ENCODE measurements around the gene EP400.

EP400 gene

GRCh38 chr12:131912518-131913274 is 37.0 kb upstream of the EP400 start (continued):
- no peak for TF ChIP-seq ZBTB44 (tag by site-specific recombination; IDR thresholded peaks at IDR 0.05)
- TF ChIP-seq SCRT1 (tag by site-specific recombination; IDR thresholded peaks at IDR 0.05; ENCODE audit: borderline replicate concordance): no peak
- no peak for TF ChIP-seq HOXC10 (CRISPR knock-in tag; IDR thresholded peaks at IDR 0.05)
- no peak for TF ChIP-seq TCF7L2 (IDR thresholded peaks at IDR 0.05; ENCODE audit: borderline replicate concordance, low read depth, low read length)
- TF ChIP-seq ZNF121 (tag by site-specific recombination; IDR thresholded peaks at IDR 0.05): no peak
- TF ChIP-seq ZNF549 (tag by site-specific recombination; IDR thresholded peaks at IDR 0.05): no peak
- TF ChIP-seq ZSCAN18 (tag by site-specific recombination; IDR thresholded peaks at IDR 0.05): no peak
- TF ChIP-seq ZNF112 (tag by site-specific recombination; IDR thresholded peaks at IDR 0.05): no peak
- no peak for TF ChIP-seq KLF10 (tag by site-specific recombination; IDR thresholded peaks at IDR 0.05)
- TF ChIP-seq ZBTB21 (tag by site-specific recombination; IDR thresholded peaks at IDR 0.05): no peak
- 0 out of 2 replicates have a peak, but pooled peaks have one; percentile 56 for TF ChIP-seq ZNF473 (tag by site-specific recombination; IDR thresholded peaks at IDR 0.05)
- TF ChIP-seq BCL11A (tag by site-specific recombination; IDR thresholded peaks at IDR 0.05; ENCODE audit: low read depth): no peak
- no peak for TF ChIP-seq ZNF571 (tag by site-specific recombination; IDR thresholded peaks at IDR 0.05)
- no peak for TF ChIP-seq ZNF555 (tag by site-specific recombination; conservative IDR thresholded peaks at IDR 0.05)
- no peak for TF ChIP-seq REPIN1 (tag by site-specific recombination; IDR thresholded peaks at IDR 0.05; ENCODE audit: low read depth)
- no peak for TF ChIP-seq ZNF292 (tag by site-specific recombination; IDR thresholded peaks at IDR 0.05; ENCODE audit: borderline replicate concordance, low read depth)
- TF ChIP-seq ZFP37 (tag by site-specific recombination; IDR thresholded peaks at IDR 0.05): no peak
- TF ChIP-seq ZBTB20 (tag by site-specific recombination; IDR thresholded peaks at IDR 0.05): peak; percentile 70
- TF ChIP-seq ZNF175 (tag by site-specific recombination; IDR thresholded peaks at IDR 0.05): no peak
- no peak for TF ChIP-seq PBX3 (CRISPR knock-in tag; IDR thresholded peaks at IDR 0.05)
- TF ChIP-seq KLF8 (tag by site-specific recombination; IDR thresholded peaks at IDR 0.05): no peak
- 0 out of 2 replicates have a peak, but pooled peaks have one; percentile 53 for TF ChIP-seq SP7 (tag by site-specific recombination; IDR thresholded peaks at IDR 0.05)
- no peak for TF ChIP-seq GLI4 (tag by site-specific recombination; IDR thresholded peaks at IDR 0.05)
- TF ChIP-seq ZNF664 (tag by site-specific recombination; IDR thresholded peaks at IDR 0.05): no peak
- TF ChIP-seq ZNF548 (tag by site-specific recombination; IDR thresholded peaks at IDR 0.05): no peak
- no peak for TF ChIP-seq ZNF558 (tag by site-specific recombination; IDR thresholded peaks at IDR 0.05)
- no peak for TF ChIP-seq ZNF677 (tag by site-specific recombination; IDR thresholded peaks at IDR 0.05)
- TF ChIP-seq ATF2 (tag by site-specific recombination; IDR thresholded peaks at IDR 0.05; ENCODE audit: low read depth): no peak
- TF ChIP-seq ZFP69B (tag by site-specific recombination; IDR thresholded peaks at IDR 0.05): no peak
- TF ChIP-seq ZSCAN30 (tag by site-specific recombination; IDR thresholded peaks at IDR 0.05): no peak
- TF ChIP-seq OVOL3 (tag by site-specific recombination; IDR thresholded peaks at IDR 0.05): no peak
- no peak for TF ChIP-seq HOXA7 (CRISPR knock-in tag; IDR thresholded peaks at IDR 0.05; ENCODE audit: borderline replicate concordance)
- TF ChIP-seq ZNF560 (tag by site-specific recombination; IDR thresholded peaks at IDR 0.05; ENCODE audit: borderline replicate concordance): no peak
- TF ChIP-seq PATZ1 (tag by site-specific recombination; IDR thresholded peaks at IDR 0.05): peak; percentile 89
